Neural cell (in vitro differentiated cells): ENCODE measurements around the gene ACOD1. TPM values are rescaled to one million over a fixed set of nuclear protein-coding genes. Genes with fewer than 3 reads are reported as not detected.

Experiments
- H2AFZ ChIP-seq: fragments of 200-600, 300-800 bp; sonication (generic), shearing (Covaris generic); 2 replicates; pipeline ENCODE4 v1.6.0; 2014; ENCODE audit warnings: low read depth, mild to moderate bottlenecking, antibody characterized with exemption, low read length, moderate library complexity
- H3F3A ChIP-seq: fragments of 200-600 bp; shearing (Covaris generic); 2 replicates; pipeline ENCODE4 v1.6.1; 2016; ENCODE audit warnings: mild to moderate bottlenecking, moderate library complexity, mixed read lengths, antibody characterized with exemption, low read length; ENCODE audit not compliant: insufficient read depth, poor library complexity, severe bottlenecking
- H3K27ac ChIP-seq: fragments of 200-600, 300-800 bp; sonication (generic), shearing (Covaris generic); 2 replicates; pipeline ENCODE4 v1.5.1; 2014; ENCODE audit warnings: mild to moderate bottlenecking, low read length, moderate library complexity
- H3K27me3 ChIP-seq: fragments of 300-800, 200-600 bp; sonication (generic), shearing (Covaris generic); 2 replicates; pipeline ENCODE4 v1.6.0; 2014; ENCODE audit warnings: mild to moderate bottlenecking, low read depth, low read length, moderate library complexity; ENCODE audit not compliant: insufficient read depth
- H3K36me3 ChIP-seq: fragments of 300-800, 200-600 bp; sonication (generic), shearing (Covaris generic); 2 replicates; pipeline ENCODE4 v1.5.1; 2014; ENCODE audit warnings: mild to moderate bottlenecking, antibody characterized with exemption, low read length, moderate library complexity; ENCODE audit not compliant: insufficient read depth
- H3K4me2 ChIP-seq: fragments of 300-800, 200-600 bp; sonication (generic), shearing (Covaris generic); 2 replicates; pipeline ENCODE4 v1.6.0; 2014; ENCODE audit warnings: mild to moderate bottlenecking, low read length
- H3K4me3 ChIP-seq: fragments of 300-800, 200-600 bp; sonication (generic), shearing (Covaris generic); 2 replicates; pipeline ENCODE4 v1.5.1; 2014; ENCODE audit warnings: mild to moderate bottlenecking, low read length, moderate library complexity
- H3K79me2 ChIP-seq: fragments of 200-600 bp; shearing (Covaris generic); replicated peaks from 2 replicates; pipeline ENCODE4 v1.6.0; 2014; ENCODE audit warnings: mild to moderate bottlenecking, low read length, moderate library complexity; ENCODE audit not compliant: insufficient read depth
- H3K9ac ChIP-seq: fragments of 300-800, 200-600 bp; sonication (generic), shearing (Covaris generic); 2 replicates; pipeline ENCODE4 v1.6.1; 2016; ENCODE audit warnings: mild to moderate bottlenecking, low read length, mixed read lengths
- H3K9me2 ChIP-seq: fragments of 200-600 bp; shearing (Covaris generic); 2 replicates; pipeline ENCODE4 v1.6.1; 2016; ENCODE audit warnings: mild to moderate bottlenecking, low read length, mixed read lengths; ENCODE audit not compliant: insufficient read depth
- H3K9me3 ChIP-seq: fragments of 200-600, 300-800 bp; sonication (generic), shearing (Covaris generic); 2 replicates; pipeline ENCODE4 v1.6.1; 2016; ENCODE audit warnings: mild to moderate bottlenecking, mixed run types, low read length, moderate library complexity, mixed read lengths
- H4K20me1 ChIP-seq: fragments of 200-600 bp; shearing (Covaris generic); 2 replicates; pipeline ENCODE4 v1.6.1; 2016; ENCODE audit warnings: mild to moderate bottlenecking, mixed run types; ENCODE audit not compliant: insufficient read depth
- CTCF ChIP-seq: fragments of 450-650 bp; IDR thresholded peaks from 2 replicates; pipeline ENCODE4 v1.5.1; 2014; ENCODE audit warnings: antibody characterized with exemption, mild to moderate bottlenecking, moderate library complexity; ENCODE audit not compliant: poor library complexity, severe bottlenecking
- EP300 ChIP-seq: fragments of 450-650 bp; conservative IDR thresholded peaks from 2 replicates; pipeline ENCODE4 v1.6.1; 2014; ENCODE audit warnings: antibody characterized with exemption, mild to moderate bottlenecking, moderate library complexity; ENCODE audit not compliant: poor library complexity, severe bottlenecking
- EZH2 ChIP-seq: fragments of 200-600, 300-800 bp; shearing (Covaris generic), sonication (generic); IDR thresholded peaks from 2 replicates; pipeline ENCODE4 v1.6.1; 2014; ENCODE audit warnings: antibody characterized with exemption, low read length, borderline replicate concordance, mild to moderate bottlenecking; ENCODE audit not compliant: insufficient read depth, poor library complexity, severe bottlenecking
- MXI1 ChIP-seq: fragments of 450-650 bp; conservative IDR thresholded peaks from 2 replicates; pipeline ENCODE4 v1.6.1; 2014; ENCODE audit warnings: antibody characterized with exemption, mild to moderate bottlenecking; ENCODE audit not compliant: poor library complexity, severe bottlenecking
- POLR2AphosphoS5 ChIP-seq: IDR thresholded peaks from 2 replicates; pipeline ENCODE4 v1.6.1; 2012
- RAD21 ChIP-seq: fragments of 450-650 bp; conservative IDR thresholded peaks from 2 replicates; pipeline ENCODE4 v1.6.1; 2014; ENCODE audit warnings: antibody characterized with exemption, mild to moderate bottlenecking, moderate library complexity
- REST ChIP-seq: IDR thresholded peaks from 2 replicates; pipeline ENCODE4 v1.6.1; 2012; ENCODE audit warnings: borderline replicate concordance
- SMC3 ChIP-seq: fragments of 450-650 bp; conservative IDR thresholded peaks from 2 replicates; pipeline ENCODE4 v1.6.1; 2014; ENCODE audit warnings: antibody characterized with exemption, mild to moderate bottlenecking, moderate library complexity; ENCODE audit not compliant: poor library complexity
- TAF1 ChIP-seq: IDR thresholded peaks from 2 replicates; pipeline ENCODE4 v1.6.1; 2012; ENCODE audit warnings: low read depth
- polyA plus RNA-seq: library from polyadenylated mRNA; depleted of rRNA; stranded (reverse); fragments of >200 nt; gene quantifications from 2 replicates; pipeline ENCODE4 v1.2.3, GENCODE V29; 2014

ACOD1 gene
- polyA plus RNA-seq, 1 donor from 2014 or later, result not detected

- Histone ChIP-seq H3K9me3 (no peaks in the 10 kb centered on the region), H3F3A (no peaks in the 10 kb centered on the region), H2AFZ (no peak overlapping the region), H3K4me2 (no peak overlapping the region), H3K79me2 (no peaks in the 10 kb centered on the region), H3K4me3 (no peak overlapping the region), H3K27me3 (no peaks in the 10 kb centered on the region), H3K36me3 (no peaks in the 10 kb centered on the region), H3K27ac (no peak overlapping the region), H4K20me1 (no peaks in the 10 kb centered on the region), H3K9ac (no peak overlapping the region), H3K9me2 (no peaks in the 10 kb centered on the region)
- no peak for TF ChIP-seq TAF1
- TF ChIP-seq CTCF, result no peak
- no peak for TF ChIP-seq EZH2
- TF ChIP-seq SMC3, result no peak
- no peak for TF ChIP-seq REST
- TF ChIP-seq POLR2AphosphoS5, result no peak
- no peak for TF ChIP-seq RAD21
- TF ChIP-seq MXI1, result no peak
- no peak for TF ChIP-seq EP300
Observed at GRCh38 chr13:76936763-76937162, 11.5 kb upstream of the ACOD1 start.

- Histone ChIP-seq H3K4me2 (no peak overlapping the region), H3K9ac (no peak overlapping the region)
- TF ChIP-seq TAF1 (no peak), EP300 (no peak)
Observed at GRCh38 chr13:76937281-76937820, 11.0 kb upstream of the ACOD1 start.

More at GRCh38 chr13:76937281-76937820, 11.0 kb upstream of the ACOD1 start:
- Histone ChIP-seq H3K9me2 (no peaks in the 10 kb centered on the region), H3K4me3 (no peak overlapping the region), H3K79me2 (no peaks in the 10 kb centered on the region), H3F3A (no peaks in the 10 kb centered on the region), H3K27me3 (no peaks in the 10 kb centered on the region), H4K20me1 (no peaks in the 10 kb centered on the region), H3K27ac (no peak overlapping the region), H3K36me3 (no peaks in the 10 kb centered on the region), H3K9me3 (no peaks in the 10 kb centered on the region), H2AFZ (no peak overlapping the region)
